Body of pancreas (tissue), 4 donors: Measurements from ENCODE around the gene FHIP2A. TPM values are rescaled to one million over a fixed set of nuclear protein-coding genes. Genes with fewer than 3 reads are reported as not detected.

Experiments used
- ATAC-seq: fragments of 150-250 bp; one replicate; pipeline ENCODE4 v1.9.1; 2016
- DNase-seq, 4 donors: peaks; one replicate each; pipeline ENCODE4 v3.0.0-alpha.2; 2019
- H3K27ac ChIP-seq, 4 donors: fragments of 200-600 bp; sonication (generic); 1 replicate in 3 of 4; 2 replicates in 1 of 4; pipeline versions ENCODE4 v1.5.1 to v1.6.1; 2016 to 2019; ENCODE audit warnings: mild to moderate bottlenecking in 1 of 4, mixed read lengths in 1 of 4, moderate library complexity in 1 of 4
- H3K27me3 ChIP-seq, 2 donors: fragments of 200-600 bp; sonication (generic); one replicate each; pipeline ENCODE4 v1.6.0; 2016; ENCODE audit warnings: mild to moderate bottlenecking in 1 of 2
- H3K36me3 ChIP-seq, 2 donors: fragments of 200-600 bp; sonication (generic); replicated peaks in 1 of 2; 2 replicates each; pipeline ENCODE4 v1.5.1; 2016; ENCODE audit warnings: low read depth in 2 of 2; ENCODE audit not compliant: insufficient read depth in 1 of 2
- H3K4me1 ChIP-seq: fragments of 200-600 bp; sonication (generic); one replicate; pipeline ENCODE4 v1.6.0; 2016
- H3K4me3 ChIP-seq, 2 donors: fragments of 200-600 bp; sonication (generic); 1 replicate in 1 of 2; 2 replicates in 1 of 2; pipeline ENCODE4 v1.5.1; 2016 to 2019
- H3K9me3 ChIP-seq, 3 donors: fragments of 200-600 bp; sonication (generic); 1 replicate in 2 of 3; 2 replicates in 1 of 3; pipeline ENCODE4 v1.5.1; 2016
- POLR2A ChIP-seq, 3 donors: fragments of 450-650 bp; IDR thresholded peaks; one replicate each; pipeline ENCODE4 v1.6.1; 2016; ENCODE audit warnings: antibody characterized with exemption in 3 of 3, mild to moderate bottlenecking in 2 of 3
- WGBS, 2 donors: methylation state at CpG; one replicate each; pipeline ENCODE4 v1.1.5; 2017; 5-methylcytosine and 5-hydroxymethylcytosine counted together
- intact Hi-C: fragments of 100-400 bp; cut with DNase I; formaldehyde crosslinking; loops from one replicate; pipeline ENCODE4 v1.15.1; 2023
- total RNA-seq, 2 donors: library from RNA; depleted of rRNA; stranded (reverse); fragments of >200 nt; gene quantifications; one replicate each; pipeline ENCODE4 v1.1.0, GENCODE V29; 2016
- TF ChIP-seq, protein P1 (sequence below), 7 experiments: fragments of 450-650 bp in 4 of 7; fragments of 200-600 bp in 3 of 7; sonication (generic) in 3 of 7; IDR thresholded peaks; one replicate each; pipeline ENCODE4 v1.5.1; 2016 to 2019; ENCODE audit warnings: antibody characterized with exemption in 7 of 7

Gene FHIP2A
- total RNA-seq, 2 donors from 2014 or later = 14.8 to 19.8 TPM

DNA sequence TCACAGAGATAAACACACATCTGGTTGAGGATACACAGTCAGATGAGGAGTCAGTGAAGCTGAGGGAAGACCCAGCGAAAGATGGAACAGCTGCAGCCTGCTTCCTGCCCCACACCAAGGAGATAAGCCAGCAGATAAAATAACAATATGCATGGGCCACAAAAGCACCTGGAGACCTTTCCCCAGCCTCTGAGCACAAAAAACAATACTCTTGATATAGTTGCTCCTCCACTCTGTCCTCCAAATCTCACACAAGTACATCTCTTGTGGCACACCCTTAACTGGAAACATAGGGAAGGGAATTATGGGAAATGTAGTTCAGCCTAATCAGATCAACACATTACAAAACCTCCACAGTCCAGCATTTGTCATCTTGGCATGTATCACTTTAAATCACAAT lies 9.7 kb upstream of the FHIP2A start:
- no peak overlapping the region for H3K27ac ChIP-seq
- H3K4me1 ChIP-seq = no peaks in the 10 kb centered on the region
- ATAC-seq (no peak), DNase-seq (no peak)
- 92 to 100% methylated on average over 1 of the region's 1 CpG for WGBS, 2 donors
- no peak overlapping the region for H3K4me3 ChIP-seq
- no peaks in the 10 kb centered on the region for H3K27me3 ChIP-seq
- intact Hi-C loops = no loop called here
- TF ChIP-seq, protein P1, sequence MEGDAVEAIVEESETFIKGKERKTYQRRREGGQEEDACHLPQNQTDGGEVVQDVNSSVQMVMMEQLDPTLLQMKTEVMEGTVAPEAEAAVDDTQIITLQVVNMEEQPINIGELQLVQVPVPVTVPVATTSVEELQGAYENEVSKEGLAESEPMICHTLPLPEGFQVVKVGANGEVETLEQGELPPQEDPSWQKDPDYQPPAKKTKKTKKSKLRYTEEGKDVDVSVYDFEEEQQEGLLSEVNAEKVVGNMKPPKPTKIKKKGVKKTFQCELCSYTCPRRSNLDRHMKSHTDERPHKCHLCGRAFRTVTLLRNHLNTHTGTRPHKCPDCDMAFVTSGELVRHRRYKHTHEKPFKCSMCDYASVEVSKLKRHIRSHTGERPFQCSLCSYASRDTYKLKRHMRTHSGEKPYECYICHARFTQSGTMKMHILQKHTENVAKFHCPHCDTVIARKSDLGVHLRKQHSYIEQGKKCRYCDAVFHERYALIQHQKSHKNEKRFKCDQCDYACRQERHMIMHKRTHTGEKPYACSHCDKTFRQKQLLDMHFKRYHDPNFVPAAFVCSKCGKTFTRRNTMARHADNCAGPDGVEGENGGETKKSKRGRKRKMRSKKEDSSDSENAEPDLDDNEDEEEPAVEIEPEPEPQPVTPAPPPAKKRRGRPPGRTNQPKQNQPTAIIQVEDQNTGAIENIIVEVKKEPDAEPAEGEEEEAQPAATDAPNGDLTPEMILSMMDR (IDR thresholded peaks at IDR 0.05) = no peak
- no peak for TF ChIP-seq POLR2A (IDR thresholded peaks at IDR 0.05)
- H3K9me3 ChIP-seq = no peaks in the 10 kb centered on the region
- H3K36me3 ChIP-seq = no peaks in the 10 kb centered on the region

DNA sequence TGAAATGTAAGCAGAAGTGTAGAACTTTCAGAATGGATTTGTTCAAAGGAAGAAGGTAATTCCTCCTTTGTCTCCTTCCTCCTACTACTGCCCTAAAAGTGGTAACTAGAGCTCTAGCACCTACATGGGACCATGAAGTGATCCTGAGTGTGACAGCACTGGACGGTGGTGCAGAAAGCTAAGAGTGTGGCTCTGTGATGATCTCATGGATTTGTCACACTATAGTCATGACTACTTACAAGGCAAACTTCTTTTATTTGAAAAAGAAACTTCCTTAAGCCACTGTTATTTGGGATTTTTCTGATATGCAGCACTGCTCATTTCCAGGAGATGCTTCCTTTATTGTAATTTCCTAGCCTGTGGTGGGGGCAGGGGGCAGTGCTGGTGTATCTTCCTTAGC lies 5.8 kb upstream of the FHIP2A start:
- Histone ChIP-seq H3K27me3 (no peaks in the 10 kb centered on the region), H3K9me3 (no peaks in the 10 kb centered on the region), H3K4me1 (no peaks in the 10 kb centered on the region), H3K36me3 (no peaks in the 10 kb centered on the region), H3K27ac (no peak overlapping the region), H3K4me3 (no peak overlapping the region)
- 84 to 93% methylated on average over 1 of the region's 1 CpG for WGBS, 2 donors
- no peak for ATAC-seq
- DNase-seq = no peak
- intact Hi-C loops = no loop called here
- TF ChIP-seq POLR2A (IDR thresholded peaks at IDR 0.05) = no peak
- TF ChIP-seq, protein P1 (IDR thresholded peaks at IDR 0.05) = no peak

DNA sequence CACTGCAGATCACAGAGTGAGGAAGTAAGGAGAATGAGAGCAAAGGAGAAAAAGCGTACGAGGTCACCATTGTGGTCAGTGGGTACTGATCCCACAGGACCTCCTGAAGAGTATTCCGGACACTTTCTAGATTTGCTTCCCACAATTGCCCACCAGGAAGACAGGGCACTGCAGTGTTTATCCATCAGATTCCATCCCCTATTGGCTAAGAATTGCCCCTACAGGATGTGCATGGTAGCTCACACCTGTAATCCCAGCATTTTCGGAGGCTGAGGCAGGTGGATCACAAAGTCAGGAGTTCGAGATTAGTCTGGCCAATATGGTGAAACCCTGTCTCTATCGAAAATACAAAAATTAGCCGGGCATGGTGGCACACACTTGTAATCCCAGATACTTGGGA lies 5.3 kb upstream of the FHIP2A start:
- ATAC-seq = no peak
- Histone ChIP-seq H3K4me3 (no peak overlapping the region), H3K9me3 (no peaks in the 10 kb centered on the region), H3K4me1 (no peaks in the 10 kb centered on the region), H3K27ac (no peak overlapping the region), H3K27me3 (no peaks in the 10 kb centered on the region), H3K36me3 (no peaks in the 10 kb centered on the region)
- 83 to 85% methylated on average over 7 of the region's 7 CpGs for WGBS, 2 donors
- no peak for DNase-seq
- TF ChIP-seq, protein P1 (IDR thresholded peaks at IDR 0.05) = no peak
- TF ChIP-seq POLR2A (IDR thresholded peaks at IDR 0.05) = no peak
- intact Hi-C loops = no loop called here

DNA sequence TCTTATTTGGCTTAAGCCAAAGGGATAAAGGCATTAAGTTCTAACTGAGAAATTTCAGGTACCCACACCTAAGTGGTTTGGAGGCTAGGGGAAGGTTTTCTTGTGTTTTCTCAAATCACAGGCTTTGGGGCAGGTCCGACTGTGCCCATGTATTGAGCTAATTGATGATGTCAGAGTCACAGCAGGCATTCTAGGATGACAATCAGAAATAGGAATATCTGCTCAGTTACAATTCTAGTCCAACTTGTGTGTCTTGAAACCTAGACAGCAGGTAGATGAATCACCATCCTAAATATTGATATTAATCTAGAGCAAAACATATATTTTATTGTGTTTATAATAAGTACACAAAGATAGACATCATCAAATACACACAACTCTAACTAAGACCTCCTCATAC lies 2.3 kb upstream of the FHIP2A start:
- DNase-seq (no peak), ATAC-seq (no peak)
- TF ChIP-seq POLR2A (IDR thresholded peaks at IDR 0.05) = no peak
- TF ChIP-seq, protein P1 (IDR thresholded peaks at IDR 0.05) = no peak
- no peaks in the 10 kb centered on the region for H3K36me3 ChIP-seq
- intact Hi-C loops = no loop called here
- H3K27ac ChIP-seq = no peak overlapping the region
- no peaks in the 10 kb centered on the region for H3K9me3 ChIP-seq
- H3K27me3 ChIP-seq = no peaks in the 10 kb centered on the region
- peaks cover 10% of the 10 kb centered on the region for H3K4me1 ChIP-seq
- WGBS, 2 donors = 72 to 84% methylated on average over 1 of the region's 1 CpG
- H3K4me3 ChIP-seq = no peak overlapping the region

DNA sequence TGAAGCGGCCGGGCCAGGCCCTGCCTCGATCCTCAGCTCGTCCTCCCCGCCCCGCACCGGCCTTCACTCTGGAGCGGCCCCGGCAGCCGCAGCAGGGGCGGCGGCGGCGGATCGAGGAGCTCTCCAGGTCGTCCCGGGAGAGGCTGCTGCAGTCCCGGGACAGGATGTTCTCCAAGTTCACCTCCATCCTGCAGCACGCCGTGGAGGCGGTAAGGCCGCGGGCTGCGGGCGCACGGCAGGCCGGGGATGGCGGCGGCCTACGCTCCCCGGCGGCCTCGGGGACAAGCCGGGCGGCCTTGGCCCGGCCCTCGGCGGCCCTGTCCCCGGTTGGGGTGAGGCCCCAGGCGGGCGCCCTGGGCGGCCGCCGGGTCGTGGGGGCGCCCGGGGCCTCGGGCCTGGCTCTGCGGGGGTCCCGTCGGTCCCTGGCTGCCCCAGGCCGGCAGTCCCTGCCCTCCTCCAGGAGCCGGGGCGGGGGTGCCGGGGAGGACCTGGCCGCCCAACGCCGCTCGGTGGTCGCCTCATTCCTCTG lies 399 bp downstream of the FHIP2A start:
- WGBS, 2 donors = 0% methylated on average over 41 of the region's 60 CpGs; no CpG with 5 or more reads in 1 of the 2 donors
- intact Hi-C loops = no loop called here
- H3K27ac ChIP-seq = peak overlapping the region; percentile 90 to 97 (median 96)
- no peaks in the 10 kb centered on the region for H3K27me3 ChIP-seq
- peaks cover 35% of the 10 kb centered on the region for H3K4me1 ChIP-seq
- no peaks in the 10 kb centered on the region for H3K36me3 ChIP-seq
- DNase-seq = peak in 2 of 4 donors; percentile 7 to 27
- no peaks in the 10 kb centered on the region for H3K9me3 ChIP-seq
- ATAC-seq = peak; percentile 61
- TF ChIP-seq, protein P1 (IDR thresholded peaks at IDR 0.05) = no peak
- peak in 1 of 3 donors; percentile 2 for TF ChIP-seq POLR2A (IDR thresholded peaks at IDR 0.05)
- peak overlapping the region; percentile 90 to 97 for H3K4me3 ChIP-seq
